ENCODE results near the gene MAP4K4.

DNA sequence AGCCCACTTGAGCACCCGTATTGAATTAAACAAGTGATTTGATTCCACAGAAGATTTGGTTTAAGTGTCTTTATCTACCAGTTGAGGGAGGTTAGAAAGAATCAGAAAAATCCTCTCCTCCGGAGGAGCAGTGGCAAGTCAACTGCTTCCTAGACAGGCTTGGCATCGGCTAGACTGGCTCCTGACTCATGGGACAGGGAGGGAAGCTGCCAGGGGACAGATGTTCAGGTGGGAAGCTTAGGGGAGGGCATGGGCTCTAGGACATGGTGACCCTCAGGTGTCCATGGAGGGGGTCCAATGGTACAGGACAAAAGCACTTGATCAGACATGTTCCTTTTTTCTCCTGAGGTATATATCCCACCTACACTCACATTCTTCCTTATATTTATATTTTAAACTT, 175.0 kb downstream of the MAP4K4 start:
- TF ChIP-seq CTCF (IDR thresholded peaks at IDR 0.05) (no peak), POLR2AphosphoS5 (IDR thresholded peaks at IDR 0.05) (no peak)

All from suprapubic skin (tissue), 3 donors.